Neural progenitor cell (in vitro differentiated cells): Measurements from ENCODE around the gene PITPNM1. TPM values are rescaled to one million over a fixed set of nuclear protein-coding genes. Genes with fewer than 3 reads are reported as not detected.

ENCODE experiments used
- DNase-seq: peaks from one replicate; pipeline ENCODE4 v3.0.0-alpha.2; 2016; ENCODE audit warnings: low spot score
- H2AFZ ChIP-seq: fragments of 200-600 bp; sonication (generic); replicated peaks from 2 replicates; pipeline ENCODE4 v1.6.1; 2016; ENCODE audit warnings: antibody characterized with exemption
- H3F3A ChIP-seq: fragments of 200-600 bp; sonication (generic); 2 replicates; pipeline ENCODE4 v1.6.1; 2016; ENCODE audit warnings: antibody characterized with exemption, low read depth
- H3K27ac ChIP-seq: fragments of 200-600 bp; sonication (generic); 2 replicates; pipeline ENCODE4 v1.5.1; 2016; ENCODE audit warnings: mild to moderate bottlenecking
- H3K27me3 ChIP-seq: fragments of 200-600 bp; sonication (generic); 2 replicates; pipeline ENCODE4 v1.6.1; 2016; ENCODE audit warnings: mild to moderate bottlenecking, moderate library complexity
- H3K36me3 ChIP-seq: fragments of 200-600 bp; sonication (generic); 2 replicates; pipeline ENCODE4 v1.5.1; 2016
- H3K4me1 ChIP-seq: fragments of 200-600 bp; sonication (generic); 2 replicates; pipeline ENCODE4 v1.6.1; 2016; ENCODE audit warnings: mixed run types
- H3K4me2 ChIP-seq: fragments of 200-600 bp; sonication (generic); 2 replicates; pipeline ENCODE4 v1.6.1; 2016
- H3K4me3 ChIP-seq: fragments of 200-600 bp; sonication (generic); 2 replicates; pipeline ENCODE4 v1.5.1; 2016
- H3K79me2 ChIP-seq: fragments of 200-600 bp; sonication (generic); 2 replicates; pipeline ENCODE4 v1.6.1; 2016; ENCODE audit warnings: low read depth
- H3K9ac ChIP-seq: fragments of 200-600 bp; sonication (generic); 2 replicates; pipeline ENCODE4 v1.6.1; 2016
- H3K9me3 ChIP-seq: fragments of 200-600 bp; sonication (generic); 2 replicates; pipeline ENCODE4 v1.5.1; 2016; ENCODE audit warnings: low read depth
- H4K20me1 ChIP-seq: fragments of 200-600 bp; sonication (generic); 2 replicates; pipeline ENCODE4 v1.6.1; 2016; ENCODE audit warnings: low read depth
- H3K27ac Mint-ChIP-seq: 3 replicates; pipeline ENCODE4 v1.8.0; 2021; ENCODE audit warnings: mixed read lengths
- H3K27me3 Mint-ChIP-seq: 2 replicates; pipeline ENCODE4 v1.8.0; 2022; ENCODE audit warnings: low read depth, mild to moderate bottlenecking, inconsistent platforms, moderate library complexity, mixed read lengths; ENCODE audit not compliant: insufficient read depth
- H3K36me3 Mint-ChIP-seq: 3 replicates; pipeline ENCODE4 v1.8.0; 2021; ENCODE audit warnings: mixed read lengths
- H3K4me1 Mint-ChIP-seq: 3 replicates; pipeline ENCODE4 v1.8.0; 2021; ENCODE audit warnings: mixed read lengths
- H3K4me3 Mint-ChIP-seq: 3 replicates; pipeline ENCODE4 v1.8.0; 2021; ENCODE audit warnings: mild to moderate bottlenecking, moderate library complexity, mixed read lengths
- H3K9me3 Mint-ChIP-seq: 3 replicates; pipeline ENCODE4 v1.8.0; 2020; ENCODE audit warnings: mixed read lengths
- CTCF ChIP-seq: fragments of 200-600 bp; sonication (generic); IDR thresholded peaks from 2 replicates; pipeline ENCODE4 v1.5.1; 2017; ENCODE audit warnings: antibody characterized with exemption, mild to moderate bottlenecking
- EZH2 ChIP-seq: fragments of 200-600 bp; sonication (generic); IDR thresholded peaks from 2 replicates; pipeline ENCODE4 v1.6.1; 2017; ENCODE audit warnings: antibody characterized with exemption, mild to moderate bottlenecking, moderate library complexity
- EZH2phosphoT487 ChIP-seq: fragments of 200-600 bp; sonication (generic); IDR thresholded peaks from 2 replicates; pipeline ENCODE4 v1.6.1; 2017; ENCODE audit warnings: antibody characterized with exemption
- total RNA-seq: library from RNA; depleted of rRNA; stranded (reverse); fragments of >200 nt; gene quantifications from 2 replicates; pipeline ENCODE4 v1.2.3, GENCODE V29; 2015; ENCODE audit warnings: low replicate concordance

Gene PITPNM1
- total RNA-seq, 1 donor from 2014 or later = 7.7 TPM

- Histone ChIP-seq H3K27ac (no peak overlapping the region), H2AFZ (no peak overlapping the region), H3K9me3 (no peaks in the 10 kb centered on the region), H3K27me3 (no peaks in the 10 kb centered on the region), H3K9ac (no peak overlapping the region), H4K20me1 (no peaks in the 10 kb centered on the region), H3K36me3 (no peaks in the 10 kb centered on the region), H3F3A (no peaks in the 10 kb centered on the region), H3K4me3 (no peak overlapping the region), H3K79me2 (no peaks in the 10 kb centered on the region), H3K4me2 (no peak overlapping the region), H3K4me1 (no peaks in the 10 kb centered on the region)
- Mint-ChIP-seq H3K27ac (no peak overlapping the region), H3K4me3 (no peak overlapping the region), H3K9me3 (peaks cover 17% of the 10 kb centered on the region), H3K4me1 (peaks cover 11% of the 10 kb centered on the region), H3K27me3 (peaks cover 10% of the 10 kb centered on the region), H3K36me3 (no peaks in the 10 kb centered on the region)
- no peak for TF ChIP-seq EZH2phosphoT487
- TF ChIP-seq CTCF = no peak
- no peak for TF ChIP-seq EZH2
- DNase-seq = no peak
Observed at GRCh38 chr11:67528376-67528775, 23.2 kb upstream of the PITPNM1 start.

- Histone ChIP-seq H3K4me2 (no peak overlapping the region), H3K27me3 (no peaks in the 10 kb centered on the region), H3K4me1 (no peaks in the 10 kb centered on the region), H3K4me3 (no peak overlapping the region), H3K27ac (no peak overlapping the region), H3K9me3 (no peaks in the 10 kb centered on the region), H2AFZ (no peak overlapping the region), H3F3A (no peaks in the 10 kb centered on the region), H3K36me3 (no peaks in the 10 kb centered on the region), H3K9ac (no peak overlapping the region), H3K79me2 (no peaks in the 10 kb centered on the region), H4K20me1 (no peaks in the 10 kb centered on the region)
- Mint-ChIP-seq H3K27me3 (peaks cover 12% of the 10 kb centered on the region), H3K9me3 (peaks cover 8% of the 10 kb centered on the region), H3K4me3 (peak overlapping the region; percentile 27), H3K36me3 (no peaks in the 10 kb centered on the region), H3K27ac (peak overlapping the region; percentile 85), H3K4me1 (peaks cover 11% of the 10 kb centered on the region)
- DNase-seq = no peak
- TF ChIP-seq EZH2phosphoT487 = no peak
- no peak for TF ChIP-seq EZH2
- no peak for TF ChIP-seq CTCF
Observed at GRCh38 chr11:67525275-67525976, 20.3 kb upstream of the PITPNM1 start.

GRCh38 chr11:67524480-67524808, 19.3 kb upstream of the PITPNM1 start:
- DNase-seq = no peak
- H3K4me1 Mint-ChIP-seq = peaks cover 11% of the 10 kb centered on the region
- Histone ChIP-seq H2AFZ (no peak overlapping the region), H3F3A (no peaks in the 10 kb centered on the region), H3K4me1 (no peaks in the 10 kb centered on the region), H3K9me3 (no peaks in the 10 kb centered on the region), H3K4me3 (no peak overlapping the region), H3K79me2 (no peaks in the 10 kb centered on the region), H3K4me2 (no peak overlapping the region), H3K27me3 (no peaks in the 10 kb centered on the region), H3K9ac (no peak overlapping the region), H3K27ac (no peak overlapping the region), H3K36me3 (no peaks in the 10 kb centered on the region), H4K20me1 (no peaks in the 10 kb centered on the region)
- peaks cover 8% of the 10 kb centered on the region for H3K9me3 Mint-ChIP-seq
- H3K36me3 Mint-ChIP-seq = no peaks in the 10 kb centered on the region
- TF ChIP-seq CTCF (no peak), EZH2phosphoT487 (no peak), EZH2 (no peak)
- H3K4me3 Mint-ChIP-seq = no peak overlapping the region
- H3K27ac Mint-ChIP-seq = peak overlapping the region; percentile 64
- peaks cover 12% of the 10 kb centered on the region for H3K27me3 Mint-ChIP-seq
